ENCODE data around the gene BAHCC1. TPM values are rescaled to one million over a fixed set of nuclear protein-coding genes. Genes with fewer than 3 reads are reported as not detected.

BAHCC1 gene
- total and polyA plus RNA-seq, 2 of the 4 experiments (the other 2 are of a cell fraction), result 0.36 to 7.8 TPM

GRCh38 chr17:81494626-81495377, 99.5 kb downstream of the BAHCC1 start:
- Histone ChIP-seq H3K4me1 (ENCODE audit: control insufficient read depth, insufficient read depth, low read length) (peaks cover 3% of the 10 kb centered on the region), H4K91ac (ENCODE audit: insufficient read depth, low read depth, low read length) (no peak overlapping the region), H3K14ac (replicated peaks; ENCODE audit: low read depth, low read length) (no peak overlapping the region), H3K9me1 (ENCODE audit: insufficient read depth, low read length) (no peaks in the 10 kb centered on the region; the same call in 1 of the 2 replicates), H3K27ac (ENCODE audit: insufficient read depth, low read length) (no peak overlapping the region), H4K5ac (ENCODE audit: low read depth, low read length) (no peak overlapping the region), H3K56ac (ENCODE audit: extremely low read depth, insufficient read depth, low read length) (no peak overlapping the region), H2BK15ac (ENCODE audit: low read depth, low read length) (no peak overlapping the region), H2AFZ (replicated peaks; ENCODE audit: low read length, poor library complexity) (peak overlapping the region; percentile 79), H2AK5ac (ENCODE audit: low read depth, low read length) (no peak overlapping the region), H3K4ac (ENCODE audit: low read depth, low read length) (no peak overlapping the region), H2BK20ac (ENCODE audit: low read depth, low read length) (no peak overlapping the region), H3K18ac (ENCODE audit: low read depth, low read length) (no peak overlapping the region), H2BK120ac (ENCODE audit: low read depth, low read length) (no peak overlapping the region), H2AK9ac (replicated peaks; ENCODE audit: low read depth, low read length, poor library complexity) (peak overlapping the region; percentile 52), H3K9ac (ENCODE audit: low read depth, low read length) (no peak overlapping the region), H3K27me3 (ENCODE audit: control insufficient read depth, insufficient read depth, low read length) (peaks cover 20% of the 10 kb centered on the region), H3K36me3 (ENCODE audit: control insufficient read depth, insufficient read depth, low read length) (no peaks in the 10 kb centered on the region), H3K79me1 (ENCODE audit: low read depth in 1 of 2, low read length in 2 of 2) (no peaks in the 10 kb centered on the region), H2BK5ac (ENCODE audit: low read depth, low read length, poor library complexity, severe bottlenecking) (no peak overlapping the region), H4K20me1 (ENCODE audit: insufficient read depth, low read length) (no peaks in the 10 kb centered on the region), H3K23ac (ENCODE audit: low read depth, low read length) (no peak overlapping the region), H4K8ac (ENCODE audit: low read depth in 2 of 2, low read length in 2 of 2) (no peak overlapping the region), H3K4me3 (ENCODE audit: insufficient read depth, low read depth, low read length) (no peak overlapping the region), H3K9me3 (ENCODE audit: control insufficient read depth, insufficient read depth, low read length) (no peaks in the 10 kb centered on the region), H3K4me2 (ENCODE audit: low read depth, low read length) (no peak overlapping the region)
- BruUV-seq (replicated peaks), result no TSS peak
- WGBS, 2 experiments (ENCODE audit: extremely low coverage in 2 of 2, insufficient read length in 1 of 2), result 22% methylated on average over 3 of the region's 8 CpGs; no CpG with 5 or more reads in 1 of the 2 experiments
- ATAC-seq (ENCODE audit: low read depth) (peak; percentile 33; the same call in 1 of the 2 replicates), DNase-seq (no peak)
- in situ Hi-C loops (cut with MboI; ENCODE audit: low sequenced_read_pairs), result no loop called here
- TF ChIP-seq USF2 (IDR thresholded peaks at IDR 0.05; ENCODE audit: low read depth, low read length) (peak; percentile 86), FOS (IDR thresholded peaks at IDR 0.05; ENCODE audit: low read depth, low read length) (no peak)
- dilution Hi-C loops (cut with HindIII; ENCODE audit: low sequenced_read_pairs, unreplicated experiment), result no loop called here
- POLR2A ChIA-PET (ENCODE audit: unreplicated experiment), result no interaction called here
- CTCF ChIA-PET, result no interaction called here
- intact Hi-C loops (cut with micrococcal nuclease), result no loop called here
